Neural crest cell (in vitro differentiated cells): ENCODE measurements around the gene KCNT2. TPM values are rescaled to one million over a fixed set of nuclear protein-coding genes. Genes with fewer than 3 reads are reported as not detected.

Experiments
- DNase-seq: peaks from one replicate; pipeline ENCODE4 v3.0.0; 2021; ENCODE audit warnings: low read depth, mixed read lengths, low spot score
- H3K27ac Mint-ChIP-seq: one replicate; pipeline ENCODE4 v1.8.0; 2021; ENCODE audit warnings: mild to moderate bottlenecking, mixed read lengths; ENCODE audit not compliant: unreplicated experiment
- H3K27me3 Mint-ChIP-seq: 2 replicates; pipeline ENCODE4 v1.8.0; 2021; ENCODE audit warnings: low read depth, mild to moderate bottlenecking, mixed read lengths
- H3K36me3 Mint-ChIP-seq: 2 replicates; pipeline ENCODE4 v1.8.0; 2021; ENCODE audit warnings: low read depth, mild to moderate bottlenecking, mixed read lengths
- H3K4me1 Mint-ChIP-seq: 2 replicates; pipeline ENCODE4 v1.8.0; 2021; ENCODE audit warnings: mixed read lengths
- H3K4me3 Mint-ChIP-seq: one replicate; pipeline ENCODE4 v1.8.0; 2021; ENCODE audit warnings: mild to moderate bottlenecking, mixed read lengths
- H3K9me3 Mint-ChIP-seq: 2 replicates; pipeline ENCODE4 v1.8.0; 2021; ENCODE audit warnings: mixed read lengths
- CTCF ChIP-seq: fragments of 200-600 bp; sonication (generic); conservative IDR thresholded peaks from 2 replicates; pipeline ENCODE4 v1.5.0; 2021; ENCODE audit warnings: antibody characterized with exemption, mild to moderate bottlenecking
- total RNA-seq: library from RNA; stranded (reverse); gene quantifications from 2 replicates; pipeline ENCODE4 v1.2.1, GENCODE V29; 2021

Gene KCNT2
- total RNA-seq, 1 donor from 2014 or later: 12.6 TPM

DNA sequence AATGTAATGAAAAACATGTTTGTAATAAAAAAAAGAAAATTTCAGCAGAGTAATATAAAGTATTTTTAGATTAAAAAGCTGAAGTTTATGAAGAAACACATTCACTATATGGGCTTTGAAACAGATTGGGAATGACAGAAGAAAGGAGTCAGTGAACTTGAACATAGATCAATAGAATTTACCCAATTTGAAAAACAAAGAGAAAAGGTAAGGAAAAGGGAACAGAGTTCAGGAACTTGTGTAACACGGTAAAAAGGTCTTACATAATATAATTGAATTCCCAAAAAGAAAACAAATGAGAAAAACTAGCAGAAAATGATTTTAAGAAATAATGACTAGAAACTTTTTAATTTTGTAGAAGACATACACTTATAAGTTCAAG is 206.8 kb downstream of the KCNT2 start:
- no peak for TF ChIP-seq CTCF
- H3K9me3 Mint-ChIP-seq: no peaks in the 10 kb centered on the region
- H3K4me1 Mint-ChIP-seq: peaks cover 16% of the 10 kb centered on the region
- no peaks in the 10 kb centered on the region for H3K36me3 Mint-ChIP-seq
- H3K27me3 Mint-ChIP-seq: no peaks in the 10 kb centered on the region
- H3K27ac Mint-ChIP-seq: no peak overlapping the region
- H3K4me3 Mint-ChIP-seq: no peak overlapping the region
- no peak for DNase-seq

- Mint-ChIP-seq H3K4me1 (peaks cover 16% of the 10 kb centered on the region), H3K4me3 (no peak overlapping the region), H3K9me3 (no peaks in the 10 kb centered on the region), H3K27ac (peak overlapping the region; percentile 84), H3K27me3 (no peaks in the 10 kb centered on the region), H3K36me3 (no peaks in the 10 kb centered on the region)
- DNase-seq: no peak
- TF ChIP-seq CTCF: no peak
These were observed 207.5 kb downstream of the KCNT2 start for GRCh38 chr1:196400478-196401451.

GRCh38 chr1:196399713-196400112 is 208.5 kb downstream of the KCNT2 start:
- H3K27ac Mint-ChIP-seq: no peak overlapping the region
- no peaks in the 10 kb centered on the region for H3K9me3 Mint-ChIP-seq
- peaks cover 16% of the 10 kb centered on the region for H3K4me1 Mint-ChIP-seq
- no peaks in the 10 kb centered on the region for H3K36me3 Mint-ChIP-seq
- no peak for DNase-seq
- no peak overlapping the region for H3K4me3 Mint-ChIP-seq
- H3K27me3 Mint-ChIP-seq: no peaks in the 10 kb centered on the region
- no peak for TF ChIP-seq CTCF

GRCh38 chr1:196393742-196394141 is 214.5 kb downstream of the KCNT2 start:
- Mint-ChIP-seq H3K9me3 (no peaks in the 10 kb centered on the region), H3K27me3 (no peaks in the 10 kb centered on the region), H3K27ac (no peak overlapping the region), H3K36me3 (no peaks in the 10 kb centered on the region), H3K4me3 (no peak overlapping the region), H3K4me1 (no peaks in the 10 kb centered on the region)
- no peak for TF ChIP-seq CTCF
- DNase-seq: no peak

GRCh38 chr1:196393282-196393681 is 215.0 kb downstream of the KCNT2 start:
- H3K27me3 Mint-ChIP-seq: no peaks in the 10 kb centered on the region
- TF ChIP-seq CTCF: no peak
- H3K9me3 Mint-ChIP-seq: no peaks in the 10 kb centered on the region
- H3K4me1 Mint-ChIP-seq: no peaks in the 10 kb centered on the region
- no peak overlapping the region for H3K27ac Mint-ChIP-seq
- no peaks in the 10 kb centered on the region for H3K36me3 Mint-ChIP-seq
- DNase-seq: no peak
- H3K4me3 Mint-ChIP-seq: no peak overlapping the region
